Mesothelial cell of epicardium (in vitro differentiated cells): ENCODE results near the gene GSTM2. TPM values are rescaled to one million over a fixed set of nuclear protein-coding genes. Genes with fewer than 3 reads are reported as not detected.

Experiments
- DNase-seq, 2 experiments: peaks; one replicate each; pipeline ENCODE4 v3.0.0; 2021; ENCODE audit warnings: low spot score in 2 of 2; ENCODE audit not compliant: unreplicated experiment in 2 of 2
- H3K27ac Mint-ChIP-seq: 2 replicates; pipeline ENCODE4 v1.8.0; 2021; ENCODE audit warnings: mixed read lengths
- H3K27me3 Mint-ChIP-seq: 2 replicates; pipeline ENCODE4 v1.8.0; 2021; ENCODE audit warnings: low read depth, mixed read lengths
- H3K36me3 Mint-ChIP-seq: 2 replicates; pipeline ENCODE4 v1.8.0; 2021; ENCODE audit warnings: mixed read lengths
- H3K4me1 Mint-ChIP-seq: 2 replicates; pipeline ENCODE4 v1.8.0; 2021; ENCODE audit warnings: mixed read lengths
- H3K4me3 Mint-ChIP-seq: 2 replicates; pipeline ENCODE4 v1.8.0; 2021; ENCODE audit warnings: mild to moderate bottlenecking, moderate library complexity, mixed read lengths
- H3K9me3 Mint-ChIP-seq: 2 replicates; pipeline ENCODE4 v1.8.0; 2021; ENCODE audit warnings: mixed read lengths
- total RNA-seq: library from RNA; stranded (reverse); gene quantifications from 3 replicates; pipeline ENCODE4 v1.2.1, GENCODE V29; 2021
- TF ChIP-seq, protein P1 (sequence below): fragments of 200-600 bp; sonication (generic); IDR thresholded peaks from one replicate; pipeline ENCODE4 v1.5.0; 2021; ENCODE audit warnings: antibody characterized with exemption; ENCODE audit not compliant: unreplicated experiment

GSTM2 gene
- 169 to 186 TPM (median 177 TPM) in 3 replicates for total RNA-seq

- peak; percentile 83 to 90 for DNase-seq
- H3K4me3 Mint-ChIP-seq = peak within 1 kb of the TSS; percentile 85
- peak within 1 kb of the TSS; percentile 85 for H3K27ac Mint-ChIP-seq
- no peaks in the 10 kb centered on the region for H3K27me3 Mint-ChIP-seq
- H3K4me1 Mint-ChIP-seq = peaks cover 15% of the 10 kb centered on the region
- no peaks in the 10 kb centered on the region for H3K9me3 Mint-ChIP-seq
- TF ChIP-seq, protein P1, sequence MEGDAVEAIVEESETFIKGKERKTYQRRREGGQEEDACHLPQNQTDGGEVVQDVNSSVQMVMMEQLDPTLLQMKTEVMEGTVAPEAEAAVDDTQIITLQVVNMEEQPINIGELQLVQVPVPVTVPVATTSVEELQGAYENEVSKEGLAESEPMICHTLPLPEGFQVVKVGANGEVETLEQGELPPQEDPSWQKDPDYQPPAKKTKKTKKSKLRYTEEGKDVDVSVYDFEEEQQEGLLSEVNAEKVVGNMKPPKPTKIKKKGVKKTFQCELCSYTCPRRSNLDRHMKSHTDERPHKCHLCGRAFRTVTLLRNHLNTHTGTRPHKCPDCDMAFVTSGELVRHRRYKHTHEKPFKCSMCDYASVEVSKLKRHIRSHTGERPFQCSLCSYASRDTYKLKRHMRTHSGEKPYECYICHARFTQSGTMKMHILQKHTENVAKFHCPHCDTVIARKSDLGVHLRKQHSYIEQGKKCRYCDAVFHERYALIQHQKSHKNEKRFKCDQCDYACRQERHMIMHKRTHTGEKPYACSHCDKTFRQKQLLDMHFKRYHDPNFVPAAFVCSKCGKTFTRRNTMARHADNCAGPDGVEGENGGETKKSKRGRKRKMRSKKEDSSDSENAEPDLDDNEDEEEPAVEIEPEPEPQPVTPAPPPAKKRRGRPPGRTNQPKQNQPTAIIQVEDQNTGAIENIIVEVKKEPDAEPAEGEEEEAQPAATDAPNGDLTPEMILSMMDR = no peak
- H3K36me3 Mint-ChIP-seq = peaks cover 16% of the 10 kb centered on the region
These were observed at the start of gene GSTM2 for GRCh38 chr1:109667452-109668122. Gene GSTM2 (plus strand): TSS chr1:109668057. CDS start chr1:109668116, 59 bp downstream.

DNA sequence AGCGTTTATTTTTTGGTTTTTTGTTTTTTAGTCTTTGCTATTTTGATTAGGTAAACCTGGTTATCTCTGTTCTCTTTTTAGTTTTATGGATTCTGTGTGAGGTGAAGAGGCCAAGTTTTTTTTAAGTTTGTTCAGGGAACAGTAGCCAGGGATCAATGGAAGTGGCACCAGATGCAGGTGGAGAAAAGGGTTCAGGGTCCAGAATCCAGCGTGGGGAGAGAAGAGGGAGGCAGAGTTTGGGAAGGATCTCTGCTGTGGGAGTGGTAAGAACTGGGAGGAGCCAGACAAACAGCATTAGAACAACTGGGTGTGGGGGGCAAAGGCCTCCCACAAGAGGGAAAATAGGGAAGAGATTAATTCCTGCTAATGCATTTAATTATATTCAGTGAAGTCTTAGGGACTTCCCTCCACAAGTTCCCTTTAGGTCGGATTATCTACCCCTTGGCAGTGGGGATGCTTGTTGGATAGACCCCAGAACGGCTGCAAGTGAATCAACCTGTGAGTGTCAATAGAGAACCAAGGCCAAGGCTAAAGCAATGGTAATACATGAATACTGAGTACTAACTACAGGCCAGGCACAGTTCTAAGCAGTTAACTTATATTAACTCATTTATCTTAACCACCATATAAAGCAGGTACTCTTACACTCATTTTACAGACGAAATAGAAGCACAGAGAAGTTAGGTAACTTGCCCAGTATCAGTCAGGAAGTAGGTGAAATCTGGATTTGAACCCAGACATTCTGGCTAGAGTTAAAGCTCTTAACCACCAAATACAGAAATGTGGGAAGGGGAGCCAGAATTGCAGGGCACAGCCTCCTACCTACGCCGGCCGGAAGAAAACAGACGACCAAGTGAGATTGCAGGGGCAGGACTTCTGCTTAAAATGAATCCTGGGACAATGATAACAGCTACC, 48.9 kb upstream of the GSTM2 start:
- H3K9me3 Mint-ChIP-seq = no peaks in the 10 kb centered on the region
- peaks cover 53% of the 10 kb centered on the region for H3K4me1 Mint-ChIP-seq
- H3K27ac Mint-ChIP-seq = peak overlapping the region; percentile 97
- no peaks in the 10 kb centered on the region for H3K27me3 Mint-ChIP-seq
- H3K36me3 Mint-ChIP-seq = no peaks in the 10 kb centered on the region
- TF ChIP-seq, protein P1 = no peak
- DNase-seq = no peak
- H3K4me3 Mint-ChIP-seq = peak overlapping the region; percentile 93

DNA sequence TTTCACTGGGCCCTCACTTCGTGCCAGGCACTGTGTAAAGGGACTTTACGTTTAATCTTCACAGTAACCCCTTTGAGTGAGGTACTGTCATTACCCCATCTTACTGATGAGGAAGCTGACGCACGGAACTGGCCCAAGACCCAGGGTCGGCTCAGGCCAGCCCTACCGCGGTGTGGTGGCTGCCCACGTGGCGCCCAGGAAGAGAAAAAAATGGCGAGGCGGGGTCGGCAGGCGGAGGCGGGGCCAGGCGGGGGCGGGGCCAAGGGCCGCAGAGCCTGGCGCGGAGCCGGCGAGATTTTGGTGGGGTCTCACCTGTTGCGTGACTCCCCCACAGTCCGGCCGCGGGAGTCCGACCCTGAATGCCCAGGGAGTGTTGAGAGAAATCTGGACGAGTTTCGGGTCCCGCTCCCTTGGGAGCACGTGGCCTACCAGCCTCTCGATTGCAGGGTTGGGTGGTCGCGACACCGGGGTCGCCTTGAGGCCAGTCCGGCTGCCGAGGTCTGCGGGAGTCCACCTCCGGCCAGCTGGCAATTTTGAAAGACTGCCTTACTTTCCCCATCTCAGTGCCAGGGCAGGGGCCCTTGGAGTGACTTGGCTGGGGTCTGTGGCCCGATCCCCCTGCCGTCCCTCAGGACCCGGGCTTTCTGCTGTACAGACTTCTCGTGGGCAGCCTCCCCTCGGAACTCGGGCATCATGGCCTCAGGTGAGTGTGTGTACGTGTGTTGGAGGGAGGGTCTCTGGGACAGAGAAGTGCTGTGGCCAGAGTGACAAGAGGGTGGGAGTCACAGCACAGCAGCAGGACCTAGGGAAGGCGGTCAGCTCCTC, 48.1 kb upstream of the GSTM2 start, which contains the start of the genes AMPD2 and GNAT2:
Gene AMPD2, plus strand, starts transcription at position 262 of the 825 bp plus-strand sequence. CDS start 1,339 bp downstream, outside the sequence.
Gene GNAT2, minus strand, starts transcription at position 41 of the 825 bp plus-strand sequence. CDS start 6,746 bp downstream, outside the sequence.
- TF ChIP-seq, protein P1 = no peak
- Mint-ChIP-seq H3K27me3 (no peaks in the 10 kb centered on the region), H3K36me3 (no peaks in the 10 kb centered on the region), H3K4me3 (peak within 1 kb of the TSS; percentile 93), H3K27ac (peak within 1 kb of the TSS; percentile 97), H3K4me1 (peaks cover 53% of the 10 kb centered on the region), H3K9me3 (no peaks in the 10 kb centered on the region)
- DNase-seq = peak in 1 of 2 experiments; percentile 69

- DNase-seq = peak in 1 of 2 experiments; percentile 51
- Mint-ChIP-seq H3K27me3 (no peaks in the 10 kb centered on the region), H3K9me3 (no peaks in the 10 kb centered on the region), H3K36me3 (no peaks in the 10 kb centered on the region), H3K4me3 (peak overlapping the region; percentile 93), H3K4me1 (peaks cover 53% of the 10 kb centered on the region), H3K27ac (peak overlapping the region; percentile 97)
- TF ChIP-seq, protein P1 = no peak
These were observed 47.5 kb upstream of the GSTM2 start for GRCh38 chr1:109620401-109620791.

DNA sequence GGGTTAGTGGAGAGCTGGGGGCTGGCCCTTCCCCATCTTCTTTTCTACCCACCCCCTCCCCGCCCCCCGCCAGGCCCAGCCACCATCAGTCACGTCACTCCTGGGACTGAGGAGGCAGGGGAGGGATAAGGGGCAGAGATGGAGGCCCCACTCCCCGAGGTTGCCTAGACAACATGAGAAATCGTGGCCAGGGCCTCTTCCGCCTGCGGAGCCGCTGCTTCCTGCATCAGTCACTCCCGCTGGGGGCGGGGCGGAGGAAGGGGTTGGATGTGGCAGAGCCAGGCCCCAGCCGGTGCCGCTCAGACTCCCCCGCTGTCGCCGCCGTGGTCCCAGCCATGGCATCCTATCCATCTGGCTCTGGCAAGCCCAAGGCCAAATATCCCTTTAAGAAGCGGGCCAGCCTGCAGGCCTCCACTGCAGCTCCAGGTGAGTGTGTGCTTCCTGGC, 47.0 kb upstream of the GSTM2 start:
- H3K4me3 Mint-ChIP-seq = peak overlapping the region; percentile 93
- peak overlapping the region; percentile 97 for H3K27ac Mint-ChIP-seq
- no peaks in the 10 kb centered on the region for H3K9me3 Mint-ChIP-seq
- no peaks in the 10 kb centered on the region for H3K36me3 Mint-ChIP-seq
- TF ChIP-seq, protein P1 = no peak
- H3K4me1 Mint-ChIP-seq = peaks cover 52% of the 10 kb centered on the region
- peak; percentile 82 to 87 for DNase-seq
- no peaks in the 10 kb centered on the region for H3K27me3 Mint-ChIP-seq
